ENCODE data around the gene APRT. TPM values are rescaled to one million over a fixed set of nuclear protein-coding genes. Genes with fewer than 3 reads are reported as not detected.

Gene APRT
- total RNA-seq, 1 experiment from 2014 or later: 350 TPM

GRCh38 chr16:88796278-88796677 is 15.4 kb downstream of the APRT start:
- CTCF ChIA-PET: no interaction called here

GRCh38 chr16:88793251-88793954 is 18.3 kb downstream of the APRT start:
- Histone ChIP-seq H3K4me3 (ENCODE audit: low read length) (no peak overlapping the region), H3K27me3 (ENCODE audit: low read length) (no peaks in the 10 kb centered on the region), H3K4me1 (ENCODE audit: insufficient read depth, low read length) (no peaks in the 10 kb centered on the region), H3F3A (ENCODE audit: low read length, unreplicated experiment) (no peaks in the 10 kb centered on the region), H3K36me3 (ENCODE audit: low read depth, low read length) (no peaks in the 10 kb centered on the region), H3K4me2 (ENCODE audit: low read length) (no peak overlapping the region), H3K79me2 (ENCODE audit: low read length) (no peaks in the 10 kb centered on the region), H3K9ac (ENCODE audit: low read length) (no peak overlapping the region), H2AFZ (ENCODE audit: low read length) (no peak overlapping the region), H3K27ac (ENCODE audit: low read length) (no peak overlapping the region), H3K9me2 (replicated peaks; ENCODE audit: low read length) (no peaks in the 10 kb centered on the region), H4K20me1 (ENCODE audit: low read length) (no peaks in the 10 kb centered on the region), H3K9me3 (ENCODE audit: low read length) (no peaks in the 10 kb centered on the region)
- ATAC-seq (no peak), DNase-seq (no peak)
- CTCF ChIA-PET: no interaction called here
- no TSS peak for BruUV-seq (replicated peaks)
- no peak for TF ChIP-seq EZH2phosphoT487 (IDR thresholded peaks at IDR 0.05; ENCODE audit: borderline replicate concordance, low read length)
- TF ChIP-seq EZH2 (IDR thresholded peaks at IDR 0.05; ENCODE audit: low read length, unreplicated experiment): no peak
- no peak for TF ChIP-seq CTCF (conservative IDR thresholded peaks at IDR 0.05; ENCODE audit: low read depth, low read length)
- intact Hi-C loops (cut with micrococcal nuclease): no loop called here
- POLR2A ChIA-PET (ENCODE audit: unreplicated experiment): no interaction called here

More at GRCh38 chr16:88796278-88796677, 15.4 kb downstream of the APRT start:
- H3K9me3 ChIP-seq (ENCODE audit: low read length): no peaks in the 10 kb centered on the region
- H3K9me2 ChIP-seq (replicated peaks; ENCODE audit: low read length): no peaks in the 10 kb centered on the region
- DNase-seq (no peak), ATAC-seq (no peak)
- H3K79me2 ChIP-seq (ENCODE audit: low read length): no peaks in the 10 kb centered on the region
- no peaks in the 10 kb centered on the region for H3K36me3 ChIP-seq (ENCODE audit: low read depth, low read length)
- H3K9ac ChIP-seq (ENCODE audit: low read length): no peak overlapping the region
- TF ChIP-seq EZH2 (IDR thresholded peaks at IDR 0.05; ENCODE audit: low read length, unreplicated experiment) (no peak), CTCF (conservative IDR thresholded peaks at IDR 0.05; ENCODE audit: low read depth, low read length) (no peak), EZH2phosphoT487 (IDR thresholded peaks at IDR 0.05; ENCODE audit: borderline replicate concordance, low read length) (no peak)
- no peaks in the 10 kb centered on the region for H3K27me3 ChIP-seq (ENCODE audit: low read length)
- H3K27ac ChIP-seq (ENCODE audit: low read length): no peak overlapping the region
- no peak overlapping the region for H3K4me3 ChIP-seq (ENCODE audit: low read length)
- no peaks in the 10 kb centered on the region for H3K4me1 ChIP-seq (ENCODE audit: insufficient read depth, low read length)
- no TSS peak for BruUV-seq (replicated peaks)
- no peaks in the 10 kb centered on the region for H4K20me1 ChIP-seq (ENCODE audit: low read length)
- no peak overlapping the region for H3K4me2 ChIP-seq (ENCODE audit: low read length)
- POLR2A ChIA-PET (ENCODE audit: unreplicated experiment): no interaction called here
- H3F3A ChIP-seq (ENCODE audit: low read length, unreplicated experiment): no peaks in the 10 kb centered on the region
- intact Hi-C loops (cut with micrococcal nuclease): no loop called here
- no peak overlapping the region for H2AFZ ChIP-seq (ENCODE audit: low read length)

GRCh38 chr16:88792668-88793250 is 19.0 kb downstream of the APRT start:
- ATAC-seq (no peak), DNase-seq (no peak)
- intact Hi-C loops (cut with micrococcal nuclease): no loop called here
- H3K9me3 ChIP-seq (ENCODE audit: low read length): no peaks in the 10 kb centered on the region
- no peaks in the 10 kb centered on the region for H3K9me2 ChIP-seq (replicated peaks; ENCODE audit: low read length)
- no peaks in the 10 kb centered on the region for H3K27me3 ChIP-seq (ENCODE audit: low read length)
- H3K79me2 ChIP-seq (ENCODE audit: low read length): no peaks in the 10 kb centered on the region
- no peak overlapping the region for H3K4me3 ChIP-seq (ENCODE audit: low read length)
- no peaks in the 10 kb centered on the region for H3F3A ChIP-seq (ENCODE audit: low read length, unreplicated experiment)
- H3K4me2 ChIP-seq (ENCODE audit: low read length): no peak overlapping the region
- no peak overlapping the region for H3K9ac ChIP-seq (ENCODE audit: low read length)
- POLR2A ChIA-PET (ENCODE audit: unreplicated experiment): interaction anchor here (0.6 kb wide), 1 partner anchor 19 kb away, joined by 3 read pairs; no protein-coding TSS in a partner anchor
- H3K36me3 ChIP-seq (ENCODE audit: low read depth, low read length): no peaks in the 10 kb centered on the region
- H4K20me1 ChIP-seq (ENCODE audit: low read length): no peaks in the 10 kb centered on the region
- no peak for TF ChIP-seq EZH2 (IDR thresholded peaks at IDR 0.05; ENCODE audit: low read length, unreplicated experiment)
- TF ChIP-seq CTCF (conservative IDR thresholded peaks at IDR 0.05; ENCODE audit: low read depth, low read length): no peak
- no peak for TF ChIP-seq EZH2phosphoT487 (IDR thresholded peaks at IDR 0.05; ENCODE audit: borderline replicate concordance, low read length)
- BruUV-seq (replicated peaks): no TSS peak
- H2AFZ ChIP-seq (ENCODE audit: low read length): no peak overlapping the region
- CTCF ChIA-PET: no interaction called here
- no peaks in the 10 kb centered on the region for H3K4me1 ChIP-seq (ENCODE audit: insufficient read depth, low read length)
- H3K27ac ChIP-seq (ENCODE audit: low read length): no peak overlapping the region
